Activated CD4-positive, alpha-beta memory T cell treated with anti-CD3 and anti-CD28 coated beads for 36 hours (primary cell): ENCODE results near the gene MAP3K6. TPM values are rescaled to one million over a fixed set of nuclear protein-coding genes. Genes with fewer than 3 reads are reported as not detected.

Experiments
- CTCF ChIA-PET: fragments of 350-600 bp; sonication (Branson Sonifier 250); formaldehyde crosslinking; loops from one replicate; lab custom pipeline; 2021; ENCODE audit warnings: antibody characterized with exemption, inconsistent platforms; lab: Charles Lee
- POLR2A ChIA-PET: fragments of 350-600 bp; sonication (Branson Sonifier 250); formaldehyde crosslinking; loops from one replicate; lab custom pipeline; 2021; ENCODE audit warnings: antibody characterized with exemption; lab: Charles Lee
- DNase-seq: peaks from one replicate; pipeline ENCODE4 v3.0.0-alpha.2; 2020
- H3K27ac Mint-ChIP-seq: one replicate; pipeline ENCODE4 v1.8.0; 2021; ENCODE audit warnings: mixed read lengths
- H3K27me3 Mint-ChIP-seq: one replicate; pipeline ENCODE4 v1.8.0; 2021; ENCODE audit warnings: mixed read lengths
- H3K36me3 Mint-ChIP-seq: one replicate; pipeline ENCODE4 v1.8.0; 2021; ENCODE audit warnings: mixed read lengths
- H3K4me1 Mint-ChIP-seq: one replicate; pipeline ENCODE4 v1.8.0; 2021; ENCODE audit warnings: low read depth, mixed read lengths
- H3K4me3 Mint-ChIP-seq: one replicate; pipeline ENCODE4 v1.8.0; 2021; ENCODE audit warnings: mild to moderate bottlenecking, mixed read lengths
- H3K9me3 Mint-ChIP-seq: one replicate; pipeline ENCODE4 v1.8.0; 2021; ENCODE audit warnings: mixed read lengths
- intact Hi-C: fragments of 100-400 bp; cut with micrococcal nuclease; formaldehyde crosslinking; loops from one replicate; pipeline ENCODE4 v1.15.1; 2023
- total RNA-seq, 2 experiments: library from RNA; stranded (reverse); gene quantifications; one replicate each; pipeline ENCODE4 v1.2.3, GENCODE V29; 2021

MAP3K6 gene
- total RNA-seq, 2 experiments from 2014 or later = 8.2 to 9.7 TPM

- Mint-ChIP-seq H3K4me3 (no peak overlapping the region), H3K27ac (no peak overlapping the region), H3K4me1 (peaks cover 4% of the 10 kb centered on the region), H3K27me3 (no peaks in the 10 kb centered on the region), H3K36me3 (no peaks in the 10 kb centered on the region), H3K9me3 (no peaks in the 10 kb centered on the region)
- POLR2A ChIA-PET = no interaction called here
- intact Hi-C loops = no loop called here
- CTCF ChIA-PET = interaction anchor here (0.6 to 3.1 kb wide), 6 partner anchors 13 to 76 kb away, joined by 3 to 17 read pairs (median 3); no protein-coding TSS in a partner anchor
- no peak for DNase-seq
These were observed 5.5 kb upstream of the MAP3K6 start for GRCh38 chr1:27372022-27372807.

DNA sequence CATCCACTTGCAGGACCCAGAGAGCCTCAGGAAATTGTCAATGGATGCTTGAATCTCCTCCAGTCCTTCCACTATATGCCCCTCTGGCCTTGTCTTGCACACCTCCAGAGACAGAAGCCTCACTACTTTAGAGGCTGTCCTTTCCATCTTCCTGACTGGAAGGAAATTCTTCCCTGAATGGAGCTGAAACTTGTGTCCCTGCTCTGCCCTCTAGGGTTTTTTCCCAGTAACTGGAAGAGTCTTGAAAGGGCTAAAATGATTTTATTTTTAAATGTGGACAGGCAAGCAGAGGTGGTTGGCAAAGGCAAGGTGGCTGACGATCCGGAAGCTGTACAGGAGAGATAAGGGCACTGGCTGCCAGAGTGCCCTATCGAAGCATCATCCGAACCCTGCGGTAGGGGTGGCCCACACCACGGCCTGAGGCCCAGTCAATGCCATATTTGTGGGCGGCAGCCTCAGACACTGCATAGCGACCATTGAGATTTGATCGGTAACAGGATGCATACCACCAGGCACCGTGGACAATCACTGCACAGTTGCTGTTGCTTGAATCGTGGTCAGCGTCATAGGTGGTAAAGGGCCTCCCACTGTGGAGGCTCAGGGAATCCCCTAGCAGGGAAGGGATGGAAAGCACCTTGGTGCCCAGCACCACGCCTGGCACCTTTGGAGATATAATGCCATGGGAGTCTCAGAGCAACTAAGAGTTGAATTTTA, 2.3 kb upstream of the MAP3K6 start:
- Mint-ChIP-seq H3K4me1 (peaks cover 17% of the 10 kb centered on the region), H3K27me3 (no peaks in the 10 kb centered on the region), H3K27ac (no peak overlapping the region), H3K4me3 (no peak overlapping the region), H3K36me3 (no peaks in the 10 kb centered on the region), H3K9me3 (no peaks in the 10 kb centered on the region)
- CTCF ChIA-PET = interaction anchor here (1.1 to 4.1 kb wide), 3 partner anchors 12 to 300 kb away, joined by 3 to 23 read pairs (median 5); no protein-coding TSS in a partner anchor
- intact Hi-C loops = no loop called here
- DNase-seq = no peak
- POLR2A ChIA-PET = no interaction called here

DNA sequence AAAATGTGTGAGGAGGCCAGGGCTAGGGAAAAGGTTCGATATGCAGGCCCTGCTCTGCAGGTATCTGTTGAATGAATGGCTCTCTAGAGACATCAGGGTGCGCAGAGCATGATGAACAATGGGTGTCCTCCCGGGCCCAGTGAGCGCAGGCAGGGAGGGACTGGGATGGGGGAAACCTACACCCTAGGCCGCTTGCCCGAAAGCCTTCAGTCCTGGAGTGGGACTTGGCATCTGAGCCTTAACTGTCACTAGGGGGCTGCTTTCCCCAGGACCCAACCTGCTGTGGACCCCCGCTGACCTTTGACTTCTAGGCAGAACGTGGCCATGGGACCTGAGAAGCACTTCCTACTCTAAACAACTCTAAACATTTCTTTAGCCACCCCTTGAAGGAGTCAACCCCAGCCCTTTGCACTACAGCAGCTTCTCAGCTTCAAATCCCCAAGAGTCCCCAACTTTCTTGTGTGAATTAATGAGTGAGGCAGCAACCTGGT, 444 bp upstream of the MAP3K6 start:
- POLR2A ChIA-PET = interaction anchor here (0.5 to 2.5 kb wide), 2 partner anchors 10 to 104 kb away, joined by 4 to 11 read pairs; no protein-coding TSS in a partner anchor
- CTCF ChIA-PET = interaction anchor here (0.7 to 4.1 kb wide), 19 partner anchors 8 to 240 kb away, joined by 3 to 53 read pairs (median 6); partner anchors contain the start of genes AHDC1, FCN3 and SYTL1
- peak overlapping the region; percentile 55 for H3K4me3 Mint-ChIP-seq
- no peak for DNase-seq
- H3K27ac Mint-ChIP-seq = peak overlapping the region; percentile 11
- intact Hi-C loops = no loop called here
- no peaks in the 10 kb centered on the region for H3K27me3 Mint-ChIP-seq
- peaks cover 18% of the 10 kb centered on the region for H3K4me1 Mint-ChIP-seq
- no peaks in the 10 kb centered on the region for H3K9me3 Mint-ChIP-seq
- no peaks in the 10 kb centered on the region for H3K36me3 Mint-ChIP-seq

GRCh38 chr1:27366113-27366410, 699 bp downstream of the MAP3K6 start:
- ChIA-PET POLR2A (interaction anchor here (0.8 to 2.5 kb wide), 5 partner anchors 9 to 43 kb away, joined by 3 to 11 read pairs (median 5); partner anchors contain the start of gene SYTL1), CTCF (interaction anchor here (1.0 to 2.5 kb wide), 19 partner anchors 9 to 320 kb away, joined by 3 to 53 read pairs (median 7); partner anchors contain the start of genes AHDC1, CD164L2, FCN3 and SYTL1)
- Mint-ChIP-seq H3K36me3 (no peaks in the 10 kb centered on the region), H3K9me3 (no peaks in the 10 kb centered on the region), H3K27ac (peak overlapping the region; percentile 66), H3K27me3 (no peaks in the 10 kb centered on the region), H3K4me1 (peaks cover 18% of the 10 kb centered on the region), H3K4me3 (peak overlapping the region; percentile 85)
- intact Hi-C loops = no loop called here
- peak; percentile 88 for DNase-seq

GRCh38 chr1:27365372-27366112, 1.2 kb downstream of the MAP3K6 start:
- Mint-ChIP-seq H3K27ac (peak overlapping the region; percentile 66), H3K36me3 (no peaks in the 10 kb centered on the region), H3K9me3 (no peaks in the 10 kb centered on the region), H3K27me3 (no peaks in the 10 kb centered on the region), H3K4me3 (peak overlapping the region; percentile 85), H3K4me1 (peaks cover 18% of the 10 kb centered on the region)
- CTCF ChIA-PET = interaction anchor here (0.8 to 2.5 kb wide), 19 partner anchors 8 to 320 kb away, joined by 3 to 53 read pairs (median 7); partner anchors contain the start of genes CD164L2, FCN3 and SYTL1
- intact Hi-C loops = loop anchor here (1.0 to 2.0 kb wide), 2 partner anchors 23 to 27 kb away; partner anchors contain the start of genes GPR3 and SYTL1
- peak; percentile 92 for DNase-seq
- POLR2A ChIA-PET = interaction anchor here (0.7 to 2.5 kb wide), 6 partner anchors 9 to 43 kb away, joined by 3 to 11 read pairs (median 4); partner anchors contain the start of gene SYTL1

- H3K27ac Mint-ChIP-seq = no peak overlapping the region
- CTCF ChIA-PET = interaction anchor here (0.8 to 2.5 kb wide), 13 partner anchors 8 to 298 kb away, joined by 3 to 53 read pairs (median 9); partner anchors contain the start of genes CD164L2, FCN3 and SYTL1
- no peaks in the 10 kb centered on the region for H3K9me3 Mint-ChIP-seq
- peak overlapping the region; percentile 85 for H3K4me3 Mint-ChIP-seq
- H3K36me3 Mint-ChIP-seq = no peaks in the 10 kb centered on the region
- peaks cover 21% of the 10 kb centered on the region for H3K4me1 Mint-ChIP-seq
- DNase-seq = no peak
- H3K27me3 Mint-ChIP-seq = no peaks in the 10 kb centered on the region
- intact Hi-C loops = loop anchor here (1.0 to 2.0 kb wide), 2 partner anchors 22 to 27 kb away; partner anchors contain the start of genes GPR3 and SYTL1
- POLR2A ChIA-PET = interaction anchor here (0.7 to 2.5 kb wide), 4 partner anchors 8 to 42 kb away, joined by 3 to 11 read pairs (median 4); no protein-coding TSS in a partner anchor
These were observed 1.9 kb downstream of the MAP3K6 start for GRCh38 chr1:27364696-27365371.

- ChIA-PET POLR2A (no interaction called here), CTCF (interaction anchor here (2.3 kb wide), 1 partner anchor 31 kb away, joined by 14 read pairs; no protein-coding TSS in a partner anchor)
- no peaks in the 10 kb centered on the region for H3K9me3 Mint-ChIP-seq
- H3K27ac Mint-ChIP-seq = no peak overlapping the region
- DNase-seq = no peak
- no peak overlapping the region for H3K4me3 Mint-ChIP-seq
- intact Hi-C loops = loop anchor here (2.0 kb wide), 1 partner anchor 21 kb away; the partner anchor contains the start of gene SYTL1
- peaks cover 27% of the 10 kb centered on the region for H3K4me1 Mint-ChIP-seq
- no peaks in the 10 kb centered on the region for H3K27me3 Mint-ChIP-seq
- no peaks in the 10 kb centered on the region for H3K36me3 Mint-ChIP-seq
These were observed 2.7 kb downstream of the MAP3K6 start for GRCh38 chr1:27363766-27364695.

- H3K27ac Mint-ChIP-seq = no peak overlapping the region
- peaks cover 37% of the 10 kb centered on the region for H3K4me1 Mint-ChIP-seq
- no peak for DNase-seq
- CTCF ChIA-PET = interaction anchor here (1.4 to 6.8 kb wide), 4 partner anchors 20 to 245 kb away, joined by 5 to 41 read pairs (median 6); partner anchors contain the start of genes AHDC1 and SYTL1
- H3K27me3 Mint-ChIP-seq = no peaks in the 10 kb centered on the region
- no peaks in the 10 kb centered on the region for H3K9me3 Mint-ChIP-seq
- H3K4me3 Mint-ChIP-seq = no peak overlapping the region
- intact Hi-C loops = no loop called here
- POLR2A ChIA-PET = interaction anchor here (0.6 kb wide), 1 partner anchor 596 kb away, joined by 3 read pairs; no protein-coding TSS in a partner anchor
- H3K36me3 Mint-ChIP-seq = no peaks in the 10 kb centered on the region
These were observed 5.2 kb downstream of the MAP3K6 start for GRCh38 chr1:27361553-27361952.

DNA sequence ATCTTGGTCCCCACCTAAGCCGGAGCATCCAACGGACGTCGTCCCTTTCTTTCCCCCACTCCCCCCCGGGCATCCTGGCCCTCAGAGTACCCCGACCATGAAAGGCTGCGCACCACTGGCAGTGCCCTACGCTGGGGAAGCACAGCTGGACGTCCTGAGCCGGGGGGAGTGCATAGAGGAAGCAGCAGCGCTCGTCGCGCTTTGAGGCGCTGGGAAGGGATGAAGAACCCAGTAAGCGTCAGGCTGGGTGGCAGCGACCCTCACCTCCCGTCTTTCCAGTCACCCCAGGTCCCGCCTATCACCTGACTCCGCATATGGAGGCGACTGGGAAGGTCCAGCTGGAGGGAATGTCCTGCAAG, 5.7 kb downstream of the MAP3K6 start:
- H3K9me3 Mint-ChIP-seq = no peaks in the 10 kb centered on the region
- ChIA-PET POLR2A (interaction anchor here (0.6 kb wide), 1 partner anchor 595 kb away, joined by 3 read pairs; no protein-coding TSS in a partner anchor), CTCF (interaction anchor here (1.7 to 6.8 kb wide), 2 partner anchors 34 to 245 kb away, joined by 5 to 41 read pairs; partner anchors contain the start of gene AHDC1)
- no peak overlapping the region for H3K4me3 Mint-ChIP-seq
- no peaks in the 10 kb centered on the region for H3K36me3 Mint-ChIP-seq
- H3K27ac Mint-ChIP-seq = no peak overlapping the region
- no peaks in the 10 kb centered on the region for H3K27me3 Mint-ChIP-seq
- intact Hi-C loops = no loop called here
- peaks cover 42% of the 10 kb centered on the region for H3K4me1 Mint-ChIP-seq
- DNase-seq = no peak
